Placental epithelial cell (primary cell): ENCODE measurements around the gene ITPRIPL2. TPM values are rescaled to one million over a fixed set of nuclear protein-coding genes. Genes with fewer than 3 reads are reported as not detected.

Source experiments
- total RNA-seq: library from RNA; depleted of rRNA; stranded (reverse); fragments of >200 nt; gene quantifications from 2 replicates; pipeline ENCODE4 v1.2.3, GENCODE V29; 2012

Gene ITPRIPL2
- 47.1 and 97.5 TPM in 2 replicates for total RNA-seq

GRCh38 chr16:19113577-19114358 is at the start of gene ITPRIPL2:
Gene ITPRIPL2, plus strand, starts transcription at chr16:19113964. Its CDS starts 498 bp downstream, at chr16:19114462.

DNA sequence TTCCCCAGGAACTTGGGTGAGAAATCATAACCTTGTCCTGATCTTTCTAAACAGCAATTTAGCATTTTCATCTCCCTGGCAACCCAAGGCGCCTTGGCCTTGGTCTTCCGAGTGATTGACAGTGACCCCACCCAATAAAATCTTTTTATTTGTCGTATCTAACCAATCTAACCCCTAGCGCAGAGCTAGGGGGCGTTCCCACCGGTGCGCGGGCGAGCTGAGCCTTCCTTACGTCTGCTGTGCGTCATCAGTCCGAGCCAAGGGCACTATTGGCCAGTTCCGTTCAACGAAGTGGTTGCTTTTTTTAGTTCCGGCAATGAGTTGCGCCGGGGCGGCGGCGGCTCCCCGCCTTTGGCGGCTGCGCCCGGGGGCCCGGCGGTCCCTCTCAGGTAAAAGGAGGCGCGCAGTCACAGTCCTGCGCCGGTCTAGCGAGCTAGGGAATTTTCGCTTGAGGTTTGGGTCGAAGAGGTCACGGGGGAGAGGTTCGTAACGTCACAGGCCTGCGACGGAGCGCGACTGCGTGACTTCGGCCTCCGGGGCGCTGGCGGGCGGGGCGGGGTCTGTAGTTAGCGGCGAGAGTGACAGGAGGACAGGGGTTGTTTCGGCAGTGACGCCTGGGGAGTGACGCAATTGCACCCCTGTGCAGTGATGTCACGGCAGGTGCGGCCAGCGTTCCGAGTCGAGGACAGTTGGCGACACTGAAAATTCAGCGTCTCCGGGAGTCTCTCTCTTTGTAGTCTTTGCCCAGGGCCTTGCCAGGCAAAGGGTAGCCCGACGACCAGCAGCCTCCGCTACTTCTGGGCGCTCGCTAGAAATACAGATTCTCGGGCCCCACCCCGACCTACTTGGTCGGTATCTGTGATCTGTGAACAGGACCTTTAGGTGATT is 46.2 kb upstream of the ITPRIPL2 start, which contains the start of gene COQ7:
Gene COQ7 (plus strand): TSS at position 266 of the 888 bp plus-strand sequence. CDS start 51 bp downstream, at position 317.

GRCh38 chr16:19167710-19168370 is 54.1 kb downstream of the ITPRIPL2 start, which contains the start of gene SYT17:
Gene SYT17, plus strand, starts transcription at chr16:19168240. Its CDS starts 407 bp downstream, at chr16:19168647.

Other genes starting within 250 kb of the ITPRIPL2 start
- 55.1 and 67.1 TPM in 2 replicates for gene SMG1, start 187.6 kb upstream of the ITPRIPL2 start, total RNA-seq
- 0.33 and 0.39 TPM in 2 replicates for gene TMC7, start 130.0 kb upstream of the ITPRIPL2 start, total RNA-seq
- 11.9 and 12.6 TPM in 2 replicates for gene COQ7, start 46.4 kb upstream of the ITPRIPL2 start, total RNA-seq
- 10.4 and 20.4 TPM in 2 replicates for gene SYT17, start 54.3 kb downstream of the ITPRIPL2 start, total RNA-seq
- gene CLEC19A, start 171.8 kb downstream of the ITPRIPL2 start, total RNA-seq: under 0.01 and 0.54 TPM in 2 replicates